SK-N-SH (cell line): ENCODE measurements around the gene GAB1. TPM values are rescaled to one million over a fixed set of nuclear protein-coding genes. Genes with fewer than 3 reads are reported as not detected.

Source experiments
- CTCF ChIA-PET: fragments of 300-600, 350-600 bp; formaldehyde crosslinking; extraction: SDS; loops from one replicate; lab custom pipeline; 2021; lab: Yijun Ruan, JAX
- POLR2A ChIA-PET: fragments of 350-600 bp; sonication (Branson Sonifier 250); formaldehyde crosslinking; extraction: SDS; loops from one replicate; lab custom pipeline; 2020; ENCODE audit warnings: antibody characterized with exemption, inconsistent platforms; lab: Yijun Ruan, JAX
- DNase-seq: peaks from one replicate; pipeline ENCODE4 v3.0.0; 2012
- H2AFZ ChIP-seq: fragments of 200-600 bp; sonication (generic); 2 replicates; pipeline ENCODE4 v1.8.1; 2016; ENCODE audit warnings: antibody characterized with exemption, mild to moderate bottlenecking, low read depth
- H3F3A ChIP-seq: fragments of 200-600 bp; sonication (generic); replicated peaks from 2 replicates; pipeline ENCODE3; 2016; ENCODE audit warnings: antibody characterized with exemption, mild to moderate bottlenecking; ENCODE audit not compliant: insufficient read depth
- H3K27ac ChIP-seq, 2 experiments: fragments of 200-500 bp in 1 of 2; fragments of 200-600 bp in 1 of 2; sonication (Bioruptor generic) in 1 of 2; sonication (generic), shearing (Covaris generic) in 1 of 2; 2 replicates each; pipeline versions ENCODE4 v1.5.1 to v1.6.1; 2014 to 2016; ENCODE audit warnings: low read depth in 2 of 2, inconsistent platforms in 1 of 2, low read length in 1 of 2, mild to moderate bottlenecking in 1 of 2, mixed read lengths in 1 of 2
- H3K27me3 ChIP-seq: fragments of 200-600 bp; sonication (generic), shearing (Covaris generic); 2 replicates; pipeline ENCODE4 v1.6.1; 2016; ENCODE audit warnings: mixed run types; ENCODE audit not compliant: insufficient read depth
- H3K36me3 ChIP-seq, 2 experiments: fragments of 200-500 bp in 1 of 2; fragments of 200-600 bp in 1 of 2; sonication (Bioruptor generic) in 1 of 2; sonication (generic) in 1 of 2; replicated peaks in 1 of 2; 2 replicates each; pipeline versions ENCODE3 to v1.5.1; 2014 to 2016; ENCODE audit warnings: low read length in 1 of 2, mild to moderate bottlenecking in 1 of 2; ENCODE audit not compliant: insufficient read depth in 2 of 2, control insufficient read depth in 1 of 2
- H3K4me1 ChIP-seq, 2 experiments: fragments of 200-500 bp in 1 of 2; fragments of 200-600 bp in 1 of 2; sonication (Bioruptor generic) in 1 of 2; sonication (generic), shearing (Covaris generic) in 1 of 2; 2 replicates each; pipeline versions ENCODE4 v1.5.1 to v1.6.1; 2014 to 2016; ENCODE audit warnings: low read depth in 1 of 2, low read length in 1 of 2, mixed run types in 1 of 2; ENCODE audit not compliant: insufficient read depth in 2 of 2, control insufficient read depth in 1 of 2
- H3K4me2 ChIP-seq: fragments of 200-600 bp; sonication (generic), shearing (Covaris generic); 2 replicates; pipeline ENCODE4 v1.6.1; 2017; ENCODE audit warnings: mixed run types
- H3K4me3 ChIP-seq, 2 experiments: fragments of 200-500 bp in 1 of 2; fragments of 200-600 bp in 1 of 2; sonication (Bioruptor generic) in 1 of 2; sonication (generic), shearing (Covaris generic) in 1 of 2; 2 replicates each; pipeline versions ENCODE4 v1.5.1 to v1.8.1; 2014 to 2016; ENCODE audit warnings: low read depth in 2 of 2, inconsistent platforms in 1 of 2, low read length in 1 of 2, mild to moderate bottlenecking in 1 of 2, mixed read lengths in 1 of 2, moderate library complexity in 1 of 2
- H3K79me2 ChIP-seq: fragments of 200-600 bp; sonication (generic); 2 replicates; pipeline ENCODE4 v1.8.1; 2017; ENCODE audit warnings: mild to moderate bottlenecking; ENCODE audit not compliant: insufficient read depth
- H3K9ac ChIP-seq: fragments of 200-600 bp; sonication (generic); 2 replicates; pipeline ENCODE4 v1.6.1; 2017; ENCODE audit warnings: mixed run types
- H3K9me2 ChIP-seq: fragments of 200-600 bp; sonication (generic); 2 replicates; pipeline ENCODE4 v1.6.1; 2017; ENCODE audit warnings: mixed run types
- H3K9me3 ChIP-seq: fragments of 200-600 bp; sonication (generic); 2 replicates; pipeline ENCODE4 v1.6.1; 2017; ENCODE audit warnings: mixed run types, mild to moderate bottlenecking, moderate library complexity
- H4K20me1 ChIP-seq: fragments of 200-600 bp; sonication (generic); 2 replicates; pipeline ENCODE4 v1.6.1; 2017; ENCODE audit warnings: mild to moderate bottlenecking, mixed run types; ENCODE audit not compliant: insufficient read depth
- CHD2 ChIP-seq: fragments of 150-350 bp; IDR thresholded peaks from 2 replicates; pipeline ENCODE4 v1.6.1; 2018; ENCODE audit warnings: low read length; ENCODE audit not compliant: partially characterized antibody
- EZH2phosphoT487 ChIP-seq: fragments of 200-600 bp; sonication (generic); IDR thresholded peaks from 2 replicates; pipeline ENCODE4 v1.6.1; 2017; ENCODE audit warnings: low read depth, mixed run types, mild to moderate bottlenecking, antibody characterized with exemption, moderate library complexity, borderline replicate concordance
- FOXM1 ChIP-seq: IDR thresholded peaks from 2 replicates; pipeline ENCODE4 v1.4.0; 2012; ENCODE audit warnings: low read depth, mild to moderate bottlenecking
- GABPA ChIP-seq: IDR thresholded peaks from 2 replicates; pipeline ENCODE4 v1.4.0; 2012; ENCODE audit warnings: low read depth, mild to moderate bottlenecking
- JUND ChIP-seq: IDR thresholded peaks from 2 replicates; pipeline ENCODE4 v1.4.0; 2012
- MEF2A ChIP-seq: IDR thresholded peaks from 2 replicates; pipeline ENCODE4 v1.4.0; 2012; ENCODE audit warnings: low read depth, borderline replicate concordance
- NFIC ChIP-seq: IDR thresholded peaks from 2 replicates; pipeline ENCODE4 v1.4.0; 2012; ENCODE audit warnings: borderline replicate concordance
- PBX3 ChIP-seq: IDR thresholded peaks from 2 replicates; pipeline ENCODE4; 2012
- POLR2AphosphoS5 ChIP-seq: IDR thresholded peaks from 2 replicates; pipeline ENCODE4 v1.6.1; 2012; ENCODE audit warnings: low read depth, low read length
- RXRA ChIP-seq: IDR thresholded peaks from 2 replicates; pipeline ENCODE4 v1.4.0; 2012; ENCODE audit warnings: low read depth, mild to moderate bottlenecking, borderline replicate concordance
- SIN3A ChIP-seq: IDR thresholded peaks from 2 replicates; pipeline ENCODE4 v1.6.1; 2012; ENCODE audit warnings: low read depth, mild to moderate bottlenecking, low read length, moderate library complexity, borderline replicate concordance
- SMC3 ChIP-seq: IDR thresholded peaks from 2 replicates; pipeline ENCODE4 v1.6.1; 2012; ENCODE audit warnings: low read depth, low read length, improper control_type of control experiment
- TCF12 ChIP-seq: IDR thresholded peaks from 2 replicates; pipeline ENCODE4 v1.4.0; 2012
- WGBS: methylation state at CpG from one replicate; pipeline ENCODE4 v1.1.6; 2017; ENCODE audit warnings: low lambda C conversion rate; 5-methylcytosine and 5-hydroxymethylcytosine counted together
- polyA plus RNA-seq, 3 experiments: library from polyadenylated mRNA; depleted of rRNA; stranded (reverse); fragments of >200 nt; gene quantifications; 2 replicates each; pipeline ENCODE4 v1.2.3, GENCODE V29; 2012

Gene GAB1
- polyA plus RNA-seq, 1 of the 3 experiments (the other 2 are of a cell fraction) = 3.7 TPM

DNA sequence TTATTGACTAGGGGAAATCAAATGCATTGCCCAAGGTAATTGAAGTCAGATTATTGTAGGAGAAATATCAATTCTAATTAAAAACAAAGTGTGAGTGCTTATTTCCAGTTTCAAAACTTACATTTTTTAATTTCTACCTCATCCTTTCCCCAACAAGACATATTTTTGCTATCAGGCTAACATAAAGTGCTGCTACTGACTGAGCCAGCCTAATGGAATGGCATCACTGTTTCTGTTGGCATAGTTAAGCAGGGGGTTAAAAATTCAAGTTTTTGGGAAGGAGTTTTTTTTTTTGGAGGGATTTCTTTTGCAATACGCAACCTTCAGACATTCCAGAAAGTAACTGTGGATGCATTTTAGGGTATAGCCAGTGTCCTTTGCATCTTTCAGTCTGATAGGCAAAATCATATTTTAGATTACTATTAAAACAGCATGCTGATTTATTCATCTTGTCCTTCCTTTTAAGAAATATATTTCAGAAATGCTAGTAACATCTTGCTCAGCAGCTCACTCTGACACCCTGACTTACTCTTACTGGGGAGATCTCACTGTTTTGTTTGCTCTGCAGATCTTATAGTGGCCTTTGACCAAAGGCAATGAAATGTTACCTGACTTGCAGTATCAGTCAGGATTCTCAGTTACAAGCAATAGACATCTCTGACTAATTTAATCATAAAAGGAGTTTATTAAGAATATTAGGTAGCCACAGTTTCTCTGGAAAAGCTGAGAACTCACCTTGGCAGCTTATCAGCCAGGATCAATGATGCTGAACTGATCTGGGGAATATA is 24.4 kb downstream of the GAB1 start:
- Histone ChIP-seq H3K4me1 (peaks cover 8 to 50% of the 10 kb centered on the region in 2 experiments; a peak in 3 of 4 replicates), H3K4me2 (peak overlapping the region; percentile 4), H3K9ac (peak overlapping the region; percentile 10; the same call in 1 of the 2 replicates), H3K9me3 (no peaks in the 10 kb centered on the region), H3K79me2 (peaks cover 60% of the 10 kb centered on the region), H3K4me3 (no peak overlapping the region), H3F3A (peaks cover 12% of the 10 kb centered on the region), H3K9me2 (no peaks in the 10 kb centered on the region), H3K36me3 (no peaks in the 10 kb centered on the region), H3K27me3 (no peaks in the 10 kb centered on the region), H3K27ac (peak overlapping the region in 1 of 2 experiments; percentile 51; a peak in 3 of 4 replicates), H2AFZ (no peak overlapping the region), H4K20me1 (no peaks in the 10 kb centered on the region; the same call in 1 of the 2 replicates)
- WGBS = 62% methylated on average over 1 of the region's 1 CpG
- CTCF ChIA-PET = no interaction called here
- no peak for DNase-seq
- TF ChIP-seq POLR2AphosphoS5 (no peak), NFIC (peak; percentile 26; the same call in 1 of the 2 replicates), SIN3A (no peak), CHD2 (no peak), FOXM1 (0 out of 2 replicates have a peak, but pooled peaks have one; percentile 40), GABPA (no peak), JUND (peak; percentile 38), TCF12 (peak; percentile 55), PBX3 (peak; percentile 24; the same call in 1 of the 2 replicates)
- POLR2A ChIA-PET = no interaction called here

DNA sequence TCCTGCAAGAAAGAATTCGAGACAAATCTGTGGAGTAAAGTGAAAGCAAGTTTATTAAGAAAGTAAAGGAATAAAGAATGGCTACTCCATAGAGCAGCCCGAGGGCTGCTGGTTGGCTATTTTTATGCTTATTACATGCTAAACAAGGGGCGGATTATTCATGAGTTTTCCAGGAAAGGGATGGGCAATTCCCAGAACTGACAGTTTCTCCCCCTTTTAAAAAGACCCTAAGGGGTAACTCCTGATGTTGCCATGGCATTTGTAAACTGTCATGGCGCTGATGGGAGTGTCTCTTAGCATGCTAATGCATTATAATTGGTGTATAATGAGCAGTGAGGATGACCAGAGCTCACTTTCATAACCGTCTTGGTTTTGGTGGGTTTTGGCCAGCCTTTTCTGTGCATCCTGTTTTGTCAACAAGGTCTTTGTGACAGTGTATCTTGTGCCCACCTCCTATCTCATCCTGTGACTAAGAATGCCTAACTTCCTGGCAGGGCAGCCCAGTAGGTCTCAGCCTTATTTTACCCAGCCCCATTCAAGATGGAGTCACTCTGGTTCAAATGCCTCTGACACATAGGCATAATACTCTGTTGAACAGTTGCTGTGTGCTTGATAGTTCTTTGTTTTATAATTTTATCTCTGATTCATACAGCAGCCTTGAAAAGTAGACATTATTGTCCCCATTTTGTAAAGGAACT is 25.8 kb downstream of the GAB1 start:
- Histone ChIP-seq H3K27me3 (no peaks in the 10 kb centered on the region), H3K36me3 (no peaks in the 10 kb centered on the region)
- TF ChIP-seq SMC3 (no peak), RXRA (no peak), EZH2phosphoT487 (no peak), MEF2A (no peak), JUND (no peak)
- TF ChIP-seq, all 33 proteins: peak for 0
- Histone ChIP-seq H4K20me1 (no peaks in the 10 kb centered on the region; the same call in 1 of the 2 replicates), H3K9me2 (no peaks in the 10 kb centered on the region), H3K27ac (no peak overlapping the region), H3K9me3 (no peaks in the 10 kb centered on the region), H3F3A (peaks cover 12% of the 10 kb centered on the region), H3K9ac (no peak overlapping the region), H3K4me3 (no peak overlapping the region), H3K4me1 (peaks cover 5 to 35% of the 10 kb centered on the region in 2 experiments; a peak in 3 of 4 replicates), H3K4me2 (no peak overlapping the region), H2AFZ (no peak overlapping the region), H3K79me2 (peaks cover 59% of the 10 kb centered on the region)
- ChIA-PET CTCF (no interaction called here), POLR2A (no interaction called here)
- DNase-seq = no peak
- WGBS = 94% methylated on average over 5 of the region's 5 CpGs
